Adrenal gland (tissue), 12 donors: Measurements from ENCODE around the gene TRAF3IP3. TPM values are rescaled to one million over a fixed set of nuclear protein-coding genes. Genes with fewer than 3 reads are reported as not detected.

ENCODE experiments used
- DNase-seq, 7 donors: peaks; one replicate each; pipeline ENCODE4 v3.0.0-alpha.2; 2019 to 2020
- H3K27ac ChIP-seq, 5 donors: fragments of 200-600 bp; sonication (generic) in 4 of 5; 1 replicate in 3 of 5; 2 replicates in 2 of 5; pipeline versions ENCODE4 v1.5.1 to v1.8.0; 2016 to 2020; ENCODE audit warnings: mild to moderate bottlenecking in 1 of 5
- H3K27me3 ChIP-seq: fragments of 200-600 bp; 2 replicates; pipeline ENCODE4 v1.8.0; 2021
- H3K36me3 ChIP-seq, 2 donors: fragments of 200-600 bp; replicated peaks in 1 of 2; 1 replicate in 1 of 2; 2 replicates in 1 of 2; pipeline versions ENCODE4 v1.5.1 to v1.8.0; 2018 to 2022
- H3K4me1 ChIP-seq, 2 donors: fragments of 200-600 bp; replicated peaks in 1 of 2; 1 replicate in 1 of 2; 2 replicates in 1 of 2; pipeline versions ENCODE4 v1.5.1 to v1.8.0; 2018 to 2021
- H3K4me3 ChIP-seq, 4 donors: fragments of 200-600 bp; sonication (generic) in 3 of 4; one replicate each; pipeline ENCODE4 v1.5.1; 2016 to 2018
- H3K9me3 ChIP-seq, 3 donors: fragments of 200-600 bp; sonication (generic) in 1 of 3; replicated peaks in 1 of 3; 1 replicate in 2 of 3; 2 replicates in 1 of 3; pipeline versions ENCODE4 v1.5.1 to v1.8.0; 2016 to 2021
- POLR2A ChIP-seq, 2 donors: fragments of 450-650 bp; IDR thresholded peaks; one replicate each; pipeline ENCODE4 v1.6.1; 2017; ENCODE audit warnings: antibody characterized with exemption in 2 of 2, mild to moderate bottlenecking in 2 of 2, moderate library complexity in 1 of 2
- WGBS, 4 donors: extraction: QIAGEN DNeasy Blood & Tissue Kit in 2 of 4; methylation state at CpG; one replicate each; pipeline versions ENCODE4 v1.1.5 to v1.1.7; 2013 to 2017; 5-methylcytosine and 5-hydroxymethylcytosine counted together
- intact Hi-C, 2 donors: fragments of 100-400 bp; cut with DNase I; formaldehyde crosslinking; loops; one replicate each; pipeline versions ENCODE4 v1.14.1 to v1.15.0; 2022 to 2023
- polyA plus RNA-seq, 3 donors: library from polyadenylated mRNA; stranded (reverse); fragments of 200-250 nt in 2 of 3; fragments of 350-450 nt in 1 of 3; fragmentation: Illumina TruSeq in 1 of 3; extraction: RNeasy Lipid Tissue Mini Kit (QIAGEN cat#74804) in 1 of 3; gene quantifications; one replicate each; pipeline ENCODE4 v1.2.3, GENCODE V29; 2013 to 2014
- total RNA-seq, 9 donors: library from RNA; depleted of rRNA in 4 of 9; stranded (reverse); fragments of >200 nt in 4 of 9; fragments of 120-200 nt in 1 of 9; fragmentation: NEBNext Ultra II Directional in 1 of 9; extraction: Animal tissue kit (Norgen Biotek cat#: 25700) in 1 of 9; gene quantifications; one replicate each; pipeline versions ENCODE4 v1.1.0 to v1.2.4, GENCODE V29; 2013 to 2023
- TF ChIP-seq, protein P1 (sequence below), 6 experiments: fragments of 450-650 bp in 4 of 6; fragments of 200-600 bp in 2 of 6; sonication (generic) in 1 of 6; IDR thresholded peaks; 1 replicate in 5 of 6; 2 replicates in 1 of 6; pipeline versions ENCODE4 v1.5.1 to v1.8.0; 2016 to 2021; ENCODE audit warnings: antibody characterized with exemption in 6 of 6, mild to moderate bottlenecking in 2 of 6, moderate library complexity in 1 of 6
- donor health status: healthy with polysubstance abuse.
- donor health status: Bipolar disorder and iron deficiency.
- donor health status: DM: yes; HTN: yes; CAD: no.
- donor health status: DM: no; HTN: no; CAD: no.
- donor health status: DM: no; HTN: no; CAD: no.
- donor health status: DM: yes; HTN: yes; CAD: no.

TRAF3IP3 gene
- total and polyA plus RNA-seq, 12 donors, result 0.88 to 9.8 (median 2.0) TPM

DNA sequence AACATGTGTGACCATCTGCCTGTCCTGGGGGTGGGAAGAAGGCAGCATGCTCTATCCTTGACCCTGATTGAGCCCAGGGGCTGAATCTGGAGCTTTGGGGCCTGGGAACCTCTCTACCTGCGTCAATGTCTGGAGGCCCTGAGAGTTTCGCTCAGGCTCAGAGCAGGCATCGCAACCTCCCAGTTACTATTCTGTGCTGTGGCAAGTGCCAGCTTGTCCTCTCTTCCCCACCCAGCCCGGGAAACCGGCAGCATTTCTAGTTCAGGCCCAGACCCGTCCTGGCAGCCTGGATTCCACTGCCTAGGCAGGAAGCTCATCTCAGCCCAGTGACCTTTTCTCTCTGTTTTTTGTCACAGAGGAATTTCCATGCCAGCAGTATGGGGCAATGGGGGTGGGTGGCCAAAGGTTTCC, 60.1 kb downstream of the TRAF3IP3 start:
- Histone ChIP-seq H3K27ac (no peak overlapping the region), H3K4me1 (no peaks in the 10 kb centered on the region), H3K27me3 (no peaks in the 10 kb centered on the region), H3K9me3 (no peaks in the 10 kb centered on the region), H3K4me3 (no peak overlapping the region), H3K36me3 (no peaks in the 10 kb centered on the region)
- intact Hi-C loops, result no loop called here
- DNase-seq, result no peak
- no peak for TF ChIP-seq POLR2A (IDR thresholded peaks at IDR 0.05)
- TF ChIP-seq, protein P1, sequence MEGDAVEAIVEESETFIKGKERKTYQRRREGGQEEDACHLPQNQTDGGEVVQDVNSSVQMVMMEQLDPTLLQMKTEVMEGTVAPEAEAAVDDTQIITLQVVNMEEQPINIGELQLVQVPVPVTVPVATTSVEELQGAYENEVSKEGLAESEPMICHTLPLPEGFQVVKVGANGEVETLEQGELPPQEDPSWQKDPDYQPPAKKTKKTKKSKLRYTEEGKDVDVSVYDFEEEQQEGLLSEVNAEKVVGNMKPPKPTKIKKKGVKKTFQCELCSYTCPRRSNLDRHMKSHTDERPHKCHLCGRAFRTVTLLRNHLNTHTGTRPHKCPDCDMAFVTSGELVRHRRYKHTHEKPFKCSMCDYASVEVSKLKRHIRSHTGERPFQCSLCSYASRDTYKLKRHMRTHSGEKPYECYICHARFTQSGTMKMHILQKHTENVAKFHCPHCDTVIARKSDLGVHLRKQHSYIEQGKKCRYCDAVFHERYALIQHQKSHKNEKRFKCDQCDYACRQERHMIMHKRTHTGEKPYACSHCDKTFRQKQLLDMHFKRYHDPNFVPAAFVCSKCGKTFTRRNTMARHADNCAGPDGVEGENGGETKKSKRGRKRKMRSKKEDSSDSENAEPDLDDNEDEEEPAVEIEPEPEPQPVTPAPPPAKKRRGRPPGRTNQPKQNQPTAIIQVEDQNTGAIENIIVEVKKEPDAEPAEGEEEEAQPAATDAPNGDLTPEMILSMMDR (IDR thresholded peaks at IDR 0.05), result no peak
- 61 to 87% (median 73%) methylated on average over 3 to 6 of the region's 6 CpGs for WGBS, 4 donors

DNA sequence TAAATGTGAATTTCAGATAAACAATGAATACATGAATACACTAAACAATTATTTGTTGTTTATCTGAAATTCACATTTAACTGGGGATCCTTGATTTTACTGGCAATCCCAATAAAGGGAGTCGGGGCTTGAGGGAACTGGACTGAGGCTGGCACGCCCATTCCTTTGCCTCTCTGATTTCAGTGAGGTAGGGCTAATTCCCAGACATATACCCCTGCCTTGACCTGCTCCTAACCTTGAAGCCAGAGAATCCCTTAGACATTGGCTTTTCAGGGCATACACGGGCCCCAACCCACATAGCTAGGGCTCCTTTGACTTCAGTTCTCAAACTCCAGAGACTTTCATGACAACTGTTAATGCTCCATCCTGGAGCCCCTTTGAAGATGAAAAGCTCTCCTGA, 61.1 kb downstream of the TRAF3IP3 start:
- H3K27me3 ChIP-seq, result no peaks in the 10 kb centered on the region

DNA sequence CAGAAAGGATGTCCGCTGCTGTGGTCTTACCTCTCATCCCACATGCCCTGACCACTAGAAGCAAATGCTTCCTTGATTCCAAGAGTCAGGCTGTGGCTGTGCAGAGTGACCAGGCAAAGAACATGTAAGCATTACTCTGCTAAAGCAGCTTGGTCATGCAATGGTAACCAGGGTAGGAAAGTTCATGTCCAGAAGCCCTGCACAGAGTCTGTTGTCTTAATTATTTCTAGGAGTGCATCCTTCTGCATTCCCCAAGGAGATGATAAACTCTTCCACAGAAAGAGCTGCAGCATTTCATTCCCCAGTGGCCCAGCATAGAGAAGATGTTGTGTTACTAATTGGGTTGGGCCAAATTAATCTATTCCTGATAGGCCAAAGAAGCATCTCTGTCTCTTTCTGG, 61.8 kb downstream of the TRAF3IP3 start:
- H3K27me3 ChIP-seq, result no peaks in the 10 kb centered on the region
- 79 to 100% (median 96%) methylated on average over 1 of the region's 1 CpG for WGBS, 4 donors
- intact Hi-C loops, result no loop called here
- H3K27ac ChIP-seq, result no peak overlapping the region
- H3K4me1 ChIP-seq, result peaks cover 0 to 2% of the 10 kb centered on the region in 2 donors
- no peaks in the 10 kb centered on the region for H3K36me3 ChIP-seq
- H3K4me3 ChIP-seq, result no peak overlapping the region
- H3K9me3 ChIP-seq, result no peaks in the 10 kb centered on the region
- no peak for DNase-seq
- no peak for TF ChIP-seq POLR2A (IDR thresholded peaks at IDR 0.05)
- TF ChIP-seq, protein P1 (IDR thresholded peaks at IDR 0.05), result no peak

More for the DNA sequence above, 61.1 kb downstream of the TRAF3IP3 start:
- TF ChIP-seq POLR2A (IDR thresholded peaks at IDR 0.05), result no peak
- TF ChIP-seq, protein P1 (IDR thresholded peaks at IDR 0.05), result no peak
- no peak overlapping the region for H3K4me3 ChIP-seq
- WGBS, 4 donors, result 61 to 94% (median 72%) methylated on average over 3 of the region's 3 CpGs
- H3K9me3 ChIP-seq, result no peaks in the 10 kb centered on the region
- intact Hi-C loops, result no loop called here
- no peaks in the 10 kb centered on the region for H3K4me1 ChIP-seq
- no peak overlapping the region for H3K27ac ChIP-seq
- no peaks in the 10 kb centered on the region for H3K36me3 ChIP-seq
- DNase-seq, result no peak

DNA sequence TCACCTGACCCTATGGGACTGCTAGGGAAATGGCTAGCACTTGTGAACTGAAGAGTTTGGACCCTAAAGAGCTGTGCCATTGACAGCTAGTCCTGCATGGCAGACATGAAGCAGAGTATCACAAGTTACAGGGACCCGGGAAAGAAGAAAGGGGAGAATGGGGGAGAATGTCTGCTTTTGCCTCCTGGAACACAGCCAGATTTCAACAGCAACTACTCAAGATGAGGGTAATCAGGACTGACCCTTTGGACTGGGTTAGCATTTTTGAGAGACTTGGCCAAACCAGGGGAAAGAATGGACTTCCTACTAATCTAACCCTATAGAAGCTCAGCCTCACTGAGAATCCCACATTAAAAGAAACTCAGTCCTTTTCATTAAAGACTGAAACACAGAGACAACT, 63.2 kb downstream of the TRAF3IP3 start:
- TF ChIP-seq POLR2A (IDR thresholded peaks at IDR 0.05), result no peak
- TF ChIP-seq, protein P1 (IDR thresholded peaks at IDR 0.05), result no peak

More for the DNA sequence above, 63.2 kb downstream of the TRAF3IP3 start:
- no peaks in the 10 kb centered on the region for H3K27me3 ChIP-seq
- no peaks in the 10 kb centered on the region for H3K36me3 ChIP-seq
- no peak for DNase-seq
- WGBS, 4 donors, result 39 to 73% (median 54%) methylated on average over 1 of the region's 1 CpG
- H3K27ac ChIP-seq, result no peak overlapping the region
- H3K4me1 ChIP-seq, result peaks cover 0 to 5% of the 10 kb centered on the region in 2 donors
- no peak overlapping the region for H3K4me3 ChIP-seq
- H3K9me3 ChIP-seq, result no peaks in the 10 kb centered on the region
- intact Hi-C loops, result no loop called here
